Activated CD4-positive, alpha-beta T cell treated with anti-CD3 and anti-CD28 coated beads, Interleukin-2, amount 50 U/mL, for 4 hours (primary cell): ENCODE data around the gene CNNM3.

Experiments used
- DNase-seq, 2 experiments: peaks; one replicate each; pipeline ENCODE4 v3.0.0-alpha.2; 2020

CNNM3 gene

DNA sequence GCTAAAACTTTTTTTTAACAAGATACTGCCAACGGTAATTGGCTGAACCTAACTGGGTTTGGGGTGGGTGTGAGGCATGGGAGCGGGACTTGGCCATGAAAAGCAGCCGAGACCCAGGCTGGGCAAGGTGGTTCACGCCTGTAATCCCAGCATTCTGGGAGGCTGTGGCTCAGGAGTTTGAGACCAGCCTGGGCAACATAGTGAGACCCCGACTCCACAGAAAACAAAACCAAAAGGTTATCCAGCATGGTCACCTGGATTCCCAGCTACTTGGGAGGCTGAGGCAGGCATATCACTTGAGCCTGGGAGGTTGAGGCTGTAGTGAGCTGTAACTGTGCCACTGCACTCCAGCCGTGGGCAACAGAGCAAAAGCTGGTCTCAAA is 64.8 kb downstream of the CNNM3 start:
- no peak for DNase-seq

DNA sequence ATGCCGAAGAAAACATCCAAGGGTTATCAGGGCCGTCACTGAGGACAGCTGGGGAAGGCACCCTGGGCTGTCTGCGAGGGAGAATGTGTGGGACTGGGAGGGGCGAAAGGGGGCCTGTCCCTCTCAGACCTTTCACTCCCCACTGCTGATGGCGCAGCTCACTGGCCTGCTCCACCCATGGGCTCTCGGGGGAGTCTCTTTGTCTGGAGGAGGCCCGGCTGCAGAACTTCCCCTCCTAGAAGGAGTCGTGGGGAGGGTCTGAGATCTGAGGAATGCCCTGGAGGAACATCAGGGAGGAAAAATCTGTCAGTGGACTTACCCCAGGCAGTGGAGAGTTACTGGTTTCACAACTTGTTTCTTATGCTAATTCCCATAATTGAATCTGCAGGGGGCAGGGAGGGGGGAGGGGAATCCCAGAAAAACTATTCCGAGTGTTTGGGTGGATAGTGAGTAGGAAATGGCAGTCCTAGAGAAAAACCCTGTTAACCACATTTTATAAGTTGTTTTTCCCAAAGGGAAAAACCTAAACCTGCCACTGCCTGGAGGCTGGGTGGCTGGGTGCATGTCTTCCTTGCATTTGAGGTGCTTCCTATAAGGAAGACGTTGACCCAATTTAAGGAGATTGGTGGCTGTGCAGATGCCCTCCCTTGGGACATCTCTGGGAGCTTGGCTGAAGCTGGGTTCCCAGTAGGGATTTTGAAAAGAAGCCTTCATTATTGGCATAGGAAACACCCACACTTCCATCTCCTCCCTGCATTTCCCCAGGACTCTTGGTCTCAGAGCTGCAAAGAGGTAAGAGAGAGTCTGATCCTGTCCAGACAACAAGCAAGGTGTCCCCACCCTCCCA is 65.5 kb downstream of the CNNM3 start:
- DNase-seq: no peak

GRCh38 chr2:96882230-96882629 is 66.2 kb downstream of the CNNM3 start:
- DNase-seq: no peak

- DNase-seq: no peak
These were observed 66.8 kb downstream of the CNNM3 start for GRCh38 chr2:96882906-96883305.

GRCh38 chr2:96883306-96883705 is 67.2 kb downstream of the CNNM3 start:
- no peak for DNase-seq
